HepG2 (cell line): Measurements from ENCODE around the gene ODC1. TPM values are rescaled to one million over a fixed set of nuclear protein-coding genes. Genes with fewer than 3 reads are reported as not detected.

Experiments used
- HMG20B ChIP-seq: conservative IDR thresholded peaks from 2 replicates; pipeline ENCODE4 v1.6.1; 2016; ENCODE audit warnings: missing genetic modification reagents, missing compliant biosample characterization
- NFATC3 ChIP-seq: sonication (generic); formaldehyde crosslinking; IDR thresholded peaks from 2 replicates; pipeline ENCODE4 v1.5.1; 2020; ENCODE audit warnings: mild to moderate bottlenecking, missing genetic modification reagents
- POGZ ChIP-seq: sonication (generic); formaldehyde crosslinking; IDR thresholded peaks from 2 replicates; pipeline ENCODE4 v1.4.0; 2020; ENCODE audit warnings: mild to moderate bottlenecking, missing genetic modification reagents
- ZFX ChIP-seq: sonication (generic); formaldehyde crosslinking; IDR thresholded peaks from 2 replicates; pipeline ENCODE4 v1.4.0; 2020; ENCODE audit warnings: mild to moderate bottlenecking, low read depth, missing genetic modification reagents, moderate library complexity
- ZNF780A ChIP-seq: sonication (generic); formaldehyde crosslinking; IDR thresholded peaks from 2 replicates; pipeline ENCODE4 v1.8.0; 2022; ENCODE audit warnings: mild to moderate bottlenecking, missing genetic modification reagents, moderate library complexity
- polyA plus RNA-seq, 8 experiments: library from polyadenylated mRNA; depleted of rRNA in 3 of 8; stranded (reverse) in 7 of 8; unstranded in 1 of 8; fragments of >200 nt; fragmentation: Illumina TruSeq in 4 of 8; extraction: Trizol in 4 of 8; gene quantifications; 2 replicates each; pipeline versions ENCODE4 v1.2.1 to v1.2.3, GENCODE V29; 2011 to 2016; ENCODE audit warnings: low read depth in 4 of 8, missing spikeins in 1 of 8, mixed read lengths in 1 of 8; ENCODE audit not compliant: insufficient read depth in 1 of 8
- total RNA-seq, 5 experiments: library from RNA; depleted of rRNA; stranded (reverse); fragments of >200 nt; fragmentation: Illumina TruSeq; extraction: Trizol; gene quantifications; 2 replicates each; pipeline ENCODE4 v1.2.3, GENCODE V29; 2016; ENCODE audit warnings: low read depth in 1 of 5
- TF ChIP-seq, protein P1 (sequence below): sonication (generic); formaldehyde crosslinking; conservative IDR thresholded peaks from 2 replicates; pipeline ENCODE4 v1.4.0; 2020; ENCODE audit warnings: missing genetic modification reagents
- TF ChIP-seq, protein P2 (sequence below): sonication (generic); formaldehyde crosslinking; IDR thresholded peaks from 2 replicates; pipeline ENCODE4 v1.4.0; 2020; ENCODE audit warnings: missing genetic modification reagents
- TF ChIP-seq, protein P3 (sequence below): IDR thresholded peaks from 2 replicates; pipeline ENCODE4 v1.6.1; 2018; ENCODE audit warnings: missing genetic modification reagents

The ODC1 gene
- total and polyA plus RNA-seq, 2 of the 13 experiments (the other 11 are each of a cell fraction or from before 2014, with no cell fraction given): 142 to 371 TPM

DNA sequence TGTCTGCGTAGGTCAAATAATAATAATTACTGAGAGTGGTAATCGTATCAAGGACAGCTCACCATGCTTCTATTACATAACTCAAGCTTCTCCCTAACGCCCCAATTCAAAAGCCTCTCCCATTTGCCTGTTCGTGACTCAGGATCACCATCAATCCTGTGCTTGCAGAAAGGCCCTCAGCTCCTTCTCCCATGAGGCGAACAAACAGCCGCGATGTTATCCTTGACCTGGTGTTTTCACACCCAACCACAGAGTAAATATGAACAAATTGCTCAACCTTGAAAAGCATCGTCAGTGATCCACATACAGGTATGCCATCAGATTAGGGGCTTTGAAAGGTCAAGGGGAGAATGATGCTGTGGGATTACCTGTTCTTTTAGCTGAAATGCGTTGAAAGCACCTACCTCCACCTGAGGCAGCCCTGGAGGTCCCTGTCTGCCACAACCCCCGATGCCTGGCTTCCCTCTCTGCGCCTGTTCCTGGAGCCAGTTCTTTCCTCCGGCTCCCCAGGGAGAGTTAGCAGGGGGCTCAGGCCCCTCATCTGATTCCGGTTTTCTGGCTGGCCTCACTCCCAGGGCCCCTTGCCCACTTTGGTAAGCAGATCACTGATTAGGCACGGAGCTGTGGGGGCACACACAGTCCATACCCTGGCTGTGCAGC, 39.1 kb upstream of the ODC1 start (continued):
- TF ChIP-seq, protein P1, sequence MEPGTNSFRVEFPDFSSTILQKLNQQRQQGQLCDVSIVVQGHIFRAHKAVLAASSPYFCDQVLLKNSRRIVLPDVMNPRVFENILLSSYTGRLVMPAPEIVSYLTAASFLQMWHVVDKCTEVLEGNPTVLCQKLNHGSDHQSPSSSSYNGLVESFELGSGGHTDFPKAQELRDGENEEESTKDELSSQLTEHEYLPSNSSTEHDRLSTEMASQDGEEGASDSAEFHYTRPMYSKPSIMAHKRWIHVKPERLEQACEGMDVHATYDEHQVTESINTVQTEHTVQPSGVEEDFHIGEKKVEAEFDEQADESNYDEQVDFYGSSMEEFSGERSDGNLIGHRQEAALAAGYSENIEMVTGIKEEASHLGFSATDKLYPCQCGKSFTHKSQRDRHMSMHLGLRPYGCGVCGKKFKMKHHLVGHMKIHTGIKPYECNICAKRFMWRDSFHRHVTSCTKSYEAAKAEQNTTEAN (CRISPR knock-in tag): peak; percentile 83
- TF ChIP-seq NFATC3 (CRISPR knock-in tag): no peak
- TF ChIP-seq, protein P2, sequence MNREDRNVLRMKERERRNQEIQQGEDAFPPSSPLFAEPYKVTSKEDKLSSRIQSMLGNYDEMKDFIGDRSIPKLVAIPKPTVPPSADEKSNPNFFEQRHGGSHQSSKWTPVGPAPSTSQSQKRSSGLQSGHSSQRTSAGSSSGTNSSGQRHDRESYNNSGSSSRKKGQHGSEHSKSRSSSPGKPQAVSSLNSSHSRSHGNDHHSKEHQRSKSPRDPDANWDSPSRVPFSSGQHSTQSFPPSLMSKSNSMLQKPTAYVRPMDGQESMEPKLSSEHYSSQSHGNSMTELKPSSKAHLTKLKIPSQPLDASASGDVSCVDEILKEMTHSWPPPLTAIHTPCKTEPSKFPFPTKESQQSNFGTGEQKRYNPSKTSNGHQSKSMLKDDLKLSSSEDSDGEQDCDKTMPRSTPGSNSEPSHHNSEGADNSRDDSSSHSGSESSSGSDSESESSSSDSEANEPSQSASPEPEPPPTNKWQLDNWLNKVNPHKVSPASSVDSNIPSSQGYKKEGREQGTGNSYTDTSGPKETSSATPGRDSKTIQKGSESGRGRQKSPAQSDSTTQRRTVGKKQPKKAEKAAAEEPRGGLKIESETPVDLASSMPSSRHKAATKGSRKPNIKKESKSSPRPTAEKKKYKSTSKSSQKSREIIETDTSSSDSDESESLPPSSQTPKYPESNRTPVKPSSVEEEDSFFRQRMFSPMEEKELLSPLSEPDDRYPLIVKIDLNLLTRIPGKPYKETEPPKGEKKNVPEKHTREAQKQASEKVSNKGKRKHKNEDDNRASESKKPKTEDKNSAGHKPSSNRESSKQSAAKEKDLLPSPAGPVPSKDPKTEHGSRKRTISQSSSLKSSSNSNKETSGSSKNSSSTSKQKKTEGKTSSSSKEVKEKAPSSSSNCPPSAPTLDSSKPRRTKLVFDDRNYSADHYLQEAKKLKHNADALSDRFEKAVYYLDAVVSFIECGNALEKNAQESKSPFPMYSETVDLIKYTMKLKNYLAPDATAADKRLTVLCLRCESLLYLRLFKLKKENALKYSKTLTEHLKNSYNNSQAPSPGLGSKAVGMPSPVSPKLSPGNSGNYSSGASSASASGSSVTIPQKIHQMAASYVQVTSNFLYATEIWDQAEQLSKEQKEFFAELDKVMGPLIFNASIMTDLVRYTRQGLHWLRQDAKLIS: no peak
- TF ChIP-seq, protein P3, sequence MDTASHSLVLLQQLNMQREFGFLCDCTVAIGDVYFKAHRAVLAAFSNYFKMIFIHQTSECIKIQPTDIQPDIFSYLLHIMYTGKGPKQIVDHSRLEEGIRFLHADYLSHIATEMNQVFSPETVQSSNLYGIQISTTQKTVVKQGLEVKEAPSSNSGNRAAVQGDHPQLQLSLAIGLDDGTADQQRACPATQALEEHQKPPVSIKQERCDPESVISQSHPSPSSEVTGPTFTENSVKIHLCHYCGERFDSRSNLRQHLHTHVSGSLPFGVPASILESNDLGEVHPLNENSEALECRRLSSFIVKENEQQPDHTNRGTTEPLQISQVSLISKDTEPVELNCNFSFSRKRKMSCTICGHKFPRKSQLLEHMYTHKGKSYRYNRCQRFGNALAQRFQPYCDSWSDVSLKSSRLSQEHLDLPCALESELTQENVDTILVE (CRISPR knock-in tag): peak; percentile 65; the same call in 1 of the 2 replicates
- peak; percentile 44; the same call in 1 of the 2 replicates for TF ChIP-seq ZFX (CRISPR knock-in tag)
- TF ChIP-seq ZNF780A (CRISPR knock-in tag): no peak
- TF ChIP-seq HMG20B (CRISPR knock-in tag): peak; percentile 87; the same call in 1 of the 2 replicates
- TF ChIP-seq POGZ (CRISPR knock-in tag): peak; percentile 55; the same call in 1 of the 2 replicates
